ENCODE results near the gene NT5C1B. TPM values are rescaled to one million over a fixed set of nuclear protein-coding genes. Genes with fewer than 3 reads are reported as not detected.

NT5C1B gene
- total and polyA plus RNA-seq, 4 donors = 0.02 to 0.63 TPM; not detected in 2

DNA sequence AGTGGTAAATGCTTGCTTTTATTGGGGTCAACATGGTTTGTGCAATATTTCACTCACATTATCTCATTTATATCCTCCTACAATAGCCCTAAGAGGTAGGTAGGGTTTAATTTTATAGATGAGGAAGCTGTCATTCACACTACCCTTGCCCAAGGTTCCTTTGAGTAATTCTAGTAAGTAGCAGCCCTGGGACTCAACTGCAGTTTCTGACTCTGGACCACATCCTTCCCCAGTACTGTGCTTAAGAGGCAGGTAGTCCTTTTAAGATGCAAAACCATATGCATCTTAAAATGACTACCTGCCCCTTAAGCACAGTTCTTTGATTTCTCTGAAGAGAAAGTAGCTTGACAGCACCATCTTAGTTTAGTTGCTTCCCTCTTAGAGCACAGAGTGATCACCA is 15.7 kb upstream of the NT5C1B start (continued):
- TF ChIP-seq, protein P1, sequence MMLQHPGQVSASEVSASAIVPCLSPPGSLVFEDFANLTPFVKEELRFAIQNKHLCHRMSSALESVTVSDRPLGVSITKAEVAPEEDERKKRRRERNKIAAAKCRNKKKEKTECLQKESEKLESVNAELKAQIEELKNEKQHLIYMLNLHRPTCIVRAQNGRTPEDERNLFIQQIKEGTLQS (IDR thresholded peaks at IDR 0.05) = no peak

DNA sequence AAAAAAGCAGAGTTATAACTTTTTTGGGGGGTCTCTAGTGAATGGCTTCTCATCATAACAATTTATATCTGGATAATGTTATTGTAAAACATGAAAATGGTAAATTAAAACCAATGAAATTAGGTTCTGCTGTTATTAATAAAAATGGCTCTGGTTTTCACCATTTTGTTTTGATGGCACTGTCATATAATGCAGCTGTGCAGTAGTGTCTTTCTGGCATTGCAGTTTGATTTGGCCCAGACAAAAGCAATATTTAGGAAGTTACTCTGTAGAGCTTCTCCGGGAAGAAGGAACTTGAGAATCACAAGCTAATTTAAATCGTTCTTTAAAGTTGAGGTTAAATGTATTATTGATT is 15.1 kb upstream of the NT5C1B start:
- H3K4me1 ChIP-seq (ENCODE audit: control insufficient read depth in 4 of 4, insufficient read depth in 4 of 4, low read length in 3 of 4) = peaks cover 3 to 18% (median 17%) of the 10 kb centered on the region in 4 donors
- TF ChIP-seq HNF4G (IDR thresholded peaks at IDR 0.05) = no peak
- no peak for TF ChIP-seq SP1 (IDR thresholded peaks at IDR 0.05)
- TF ChIP-seq, protein P2, sequence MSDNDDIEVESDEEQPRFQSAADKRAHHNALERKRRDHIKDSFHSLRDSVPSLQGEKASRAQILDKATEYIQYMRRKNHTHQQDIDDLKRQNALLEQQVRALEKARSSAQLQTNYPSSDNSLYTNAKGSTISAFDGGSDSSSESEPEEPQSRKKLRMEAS (IDR thresholded peaks at IDR 0.05) = no peak
- TF ChIP-seq RAD21 (IDR thresholded peaks at IDR 0.05) = no peak
- TF ChIP-seq HNF4A (conservative IDR thresholded peaks at IDR 0.05) = no peak
- no peak for TF ChIP-seq RXRA (IDR thresholded peaks at IDR 0.05)
- no peak for TF ChIP-seq JUND (IDR thresholded peaks at IDR 0.05)
- TF ChIP-seq, protein P3, sequence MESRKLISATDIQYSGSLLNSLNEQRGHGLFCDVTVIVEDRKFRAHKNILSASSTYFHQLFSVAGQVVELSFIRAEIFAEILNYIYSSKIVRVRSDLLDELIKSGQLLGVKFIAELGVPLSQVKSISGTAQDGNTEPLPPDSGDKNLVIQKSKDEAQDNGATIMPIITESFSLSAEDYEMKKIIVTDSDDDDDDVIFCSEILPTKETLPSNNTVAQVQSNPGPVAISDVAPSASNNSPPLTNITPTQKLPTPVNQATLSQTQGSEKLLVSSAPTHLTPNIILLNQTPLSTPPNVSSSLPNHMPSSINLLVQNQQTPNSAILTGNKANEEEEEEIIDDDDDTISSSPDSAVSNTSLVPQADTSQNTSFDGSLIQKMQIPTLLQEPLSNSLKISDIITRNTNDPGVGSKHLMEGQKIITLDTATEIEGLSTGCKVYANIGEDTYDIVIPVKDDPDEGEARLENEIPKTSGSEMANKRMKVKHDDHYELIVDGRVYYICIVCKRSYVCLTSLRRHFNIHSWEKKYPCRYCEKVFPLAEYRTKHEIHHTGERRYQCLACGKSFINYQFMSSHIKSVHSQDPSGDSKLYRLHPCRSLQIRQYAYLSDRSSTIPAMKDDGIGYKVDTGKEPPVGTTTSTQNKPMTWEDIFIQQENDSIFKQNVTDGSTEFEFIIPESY (IDR thresholded peaks at IDR 0.05) = no peak
- TF ChIP-seq, protein P4, sequence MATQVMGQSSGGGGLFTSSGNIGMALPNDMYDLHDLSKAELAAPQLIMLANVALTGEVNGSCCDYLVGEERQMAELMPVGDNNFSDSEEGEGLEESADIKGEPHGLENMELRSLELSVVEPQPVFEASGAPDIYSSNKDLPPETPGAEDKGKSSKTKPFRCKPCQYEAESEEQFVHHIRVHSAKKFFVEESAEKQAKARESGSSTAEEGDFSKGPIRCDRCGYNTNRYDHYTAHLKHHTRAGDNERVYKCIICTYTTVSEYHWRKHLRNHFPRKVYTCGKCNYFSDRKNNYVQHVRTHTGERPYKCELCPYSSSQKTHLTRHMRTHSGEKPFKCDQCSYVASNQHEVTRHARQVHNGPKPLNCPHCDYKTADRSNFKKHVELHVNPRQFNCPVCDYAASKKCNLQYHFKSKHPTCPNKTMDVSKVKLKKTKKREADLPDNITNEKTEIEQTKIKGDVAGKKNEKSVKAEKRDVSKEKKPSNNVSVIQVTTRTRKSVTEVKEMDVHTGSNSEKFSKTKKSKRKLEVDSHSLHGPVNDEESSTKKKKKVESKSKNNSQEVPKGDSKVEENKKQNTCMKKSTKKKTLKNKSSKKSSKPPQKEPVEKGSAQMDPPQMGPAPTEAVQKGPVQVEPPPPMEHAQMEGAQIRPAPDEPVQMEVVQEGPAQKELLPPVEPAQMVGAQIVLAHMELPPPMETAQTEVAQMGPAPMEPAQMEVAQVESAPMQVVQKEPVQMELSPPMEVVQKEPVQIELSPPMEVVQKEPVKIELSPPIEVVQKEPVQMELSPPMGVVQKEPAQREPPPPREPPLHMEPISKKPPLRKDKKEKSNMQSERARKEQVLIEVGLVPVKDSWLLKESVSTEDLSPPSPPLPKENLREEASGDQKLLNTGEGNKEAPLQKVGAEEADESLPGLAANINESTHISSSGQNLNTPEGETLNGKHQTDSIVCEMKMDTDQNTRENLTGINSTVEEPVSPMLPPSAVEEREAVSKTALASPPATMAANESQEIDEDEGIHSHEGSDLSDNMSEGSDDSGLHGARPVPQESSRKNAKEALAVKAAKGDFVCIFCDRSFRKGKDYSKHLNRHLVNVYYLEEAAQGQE (IDR thresholded peaks at IDR 0.05) = no peak
- TF ChIP-seq, protein P5, sequence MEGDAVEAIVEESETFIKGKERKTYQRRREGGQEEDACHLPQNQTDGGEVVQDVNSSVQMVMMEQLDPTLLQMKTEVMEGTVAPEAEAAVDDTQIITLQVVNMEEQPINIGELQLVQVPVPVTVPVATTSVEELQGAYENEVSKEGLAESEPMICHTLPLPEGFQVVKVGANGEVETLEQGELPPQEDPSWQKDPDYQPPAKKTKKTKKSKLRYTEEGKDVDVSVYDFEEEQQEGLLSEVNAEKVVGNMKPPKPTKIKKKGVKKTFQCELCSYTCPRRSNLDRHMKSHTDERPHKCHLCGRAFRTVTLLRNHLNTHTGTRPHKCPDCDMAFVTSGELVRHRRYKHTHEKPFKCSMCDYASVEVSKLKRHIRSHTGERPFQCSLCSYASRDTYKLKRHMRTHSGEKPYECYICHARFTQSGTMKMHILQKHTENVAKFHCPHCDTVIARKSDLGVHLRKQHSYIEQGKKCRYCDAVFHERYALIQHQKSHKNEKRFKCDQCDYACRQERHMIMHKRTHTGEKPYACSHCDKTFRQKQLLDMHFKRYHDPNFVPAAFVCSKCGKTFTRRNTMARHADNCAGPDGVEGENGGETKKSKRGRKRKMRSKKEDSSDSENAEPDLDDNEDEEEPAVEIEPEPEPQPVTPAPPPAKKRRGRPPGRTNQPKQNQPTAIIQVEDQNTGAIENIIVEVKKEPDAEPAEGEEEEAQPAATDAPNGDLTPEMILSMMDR (IDR thresholded peaks at IDR 0.05; ENCODE audit: low read depth, low read length, missing input control) = no peak
- TF ChIP-seq YY1 (IDR thresholded peaks at IDR 0.05) = no peak
- no peak for TF ChIP-seq GABPA (IDR thresholded peaks at IDR 0.05 in 1 of 2, conservative IDR thresholded peaks at IDR 0.05 in 1 of 2)
- no peak for TF ChIP-seq FOXA1 (IDR thresholded peaks at IDR 0.05)
- TF ChIP-seq FOXA2 (IDR thresholded peaks at IDR 0.05) = no peak
- H3K27ac ChIP-seq (ENCODE audit: low read depth in 1 of 2, low read length in 2 of 2) = no peak overlapping the region
- no peak overlapping the region for H3K4me3 ChIP-seq (ENCODE audit: low read depth in 1 of 3, low read length in 3 of 3)
- H3K9me3 ChIP-seq (ENCODE audit: control insufficient read depth in 4 of 4, low read length in 3 of 4) = no peaks in the 10 kb centered on the region
- no peak for DNase-seq (ENCODE audit: low spot score)
- H3K27me3 ChIP-seq (ENCODE audit: control insufficient read depth in 4 of 4, insufficient read depth in 4 of 4, low read length in 3 of 4) = no peaks in the 10 kb centered on the region
- WGBS = 82% methylated on average over 2 of the region's 2 CpGs
- H3K36me3 ChIP-seq (ENCODE audit: control insufficient read depth in 4 of 4, insufficient read depth in 3 of 4, low read depth in 1 of 4, low read length in 3 of 4) = no peaks in the 10 kb centered on the region
- no peak overlapping the region for H3K9ac ChIP-seq (ENCODE audit: low read depth in 1 of 2, low read length in 2 of 2)
